B cell (primary cell): ENCODE measurements around the gene VKORC1. TPM values are rescaled to one million over a fixed set of nuclear protein-coding genes. Genes with fewer than 3 reads are reported as not detected.

Experiments
- ATAC-seq: fragments of 200-7000 bp; cut with Tn5 transposase; one replicate; pipeline ENCODE4 v1.10.0; 2021; ENCODE audit warnings: low read depth, mild to moderate bottlenecking, moderate number of reproducible peaks, moderate library complexity
- CTCF ChIA-PET: fragments of 350-600 bp; sonication (Branson Sonifier 250); formaldehyde crosslinking; loops from one replicate; lab custom pipeline; 2021; ENCODE audit warnings: antibody characterized with exemption, inconsistent platforms; lab: Charles Lee
- POLR2A ChIA-PET: fragments of 350-600 bp; sonication (Branson Sonifier 250); formaldehyde crosslinking; loops from one replicate; lab custom pipeline; 2021; ENCODE audit warnings: antibody characterized with exemption; lab: Charles Lee
- DNase-seq: peaks from one replicate; pipeline ENCODE4 v3.0.0; 2013
- H2AFZ ChIP-seq: 2 replicates; pipeline ENCODE4 v1.6.1; 2012; ENCODE audit warnings: mild to moderate bottlenecking, low read depth, low read length; ENCODE audit not compliant: insufficient read depth, poor library complexity, severe bottlenecking
- H3K27ac ChIP-seq, 2 donors: 1 replicate in 1 of 2; 2 replicates in 1 of 2; pipeline ENCODE4 v1.5.1; 2012 to 2013; ENCODE audit warnings: low read length in 2 of 2, mild to moderate bottlenecking in 2 of 2, moderate library complexity in 1 of 2
- H3K27me3 ChIP-seq, 4 experiments: fragments of 200-600 bp in 1 of 4; sonication (generic) in 1 of 4; replicated peaks in 1 of 4; 1 replicate in 2 of 4; 2 replicates in 2 of 4; pipeline versions ENCODE4 v1.6.1 to v1.7.0; 2013 to 2016; ENCODE audit warnings: low read length in 3 of 4, mild to moderate bottlenecking in 2 of 4, mixed read lengths in 1 of 4, moderate library complexity in 1 of 4; ENCODE audit not compliant: insufficient read depth in 4 of 4, control insufficient read depth in 3 of 4; ENCODE audit errors: control extremely low read depth in 1 of 4
- H3K36me3 ChIP-seq, 2 experiments: replicated peaks in 1 of 2; 1 replicate in 1 of 2; 2 replicates in 1 of 2; pipeline versions ENCODE4 v1.6.1 to v1.7.1; 2013; ENCODE audit warnings: low read length in 1 of 2; ENCODE audit not compliant: insufficient read depth in 2 of 2, control insufficient read depth in 1 of 2; ENCODE audit errors: control extremely low read depth in 1 of 2, extremely low read depth in 1 of 2
- H3K4me1 ChIP-seq, 2 donors: fragments of 200-600 bp in 1 of 2; sonication (generic) in 1 of 2; 1 replicate in 1 of 2; 2 replicates in 1 of 2; pipeline versions ENCODE4 v1.5.1 to v1.6.1; 2013 to 2017; ENCODE audit warnings: low read length in 2 of 2; ENCODE audit not compliant: control insufficient read depth in 2 of 2, insufficient read depth in 2 of 2
- H3K4me2 ChIP-seq: replicated peaks from 2 replicates; pipeline ENCODE3; 2012; ENCODE audit warnings: mild to moderate bottlenecking, low read depth, low read length; ENCODE audit not compliant: poor library complexity, severe bottlenecking
- H3K4me3 ChIP-seq, 5 experiments: fragments of 200-600 bp in 1 of 5; sonication (generic) in 1 of 5; 1 replicate in 3 of 5; 2 replicates in 2 of 5; pipeline versions ENCODE4 v1.5.1 to v1.7.0; 2011 to 2016; ENCODE audit warnings: low read length in 4 of 5, mild to moderate bottlenecking in 4 of 5, low read depth in 2 of 5, control low read depth in 1 of 5, moderate library complexity in 1 of 5; ENCODE audit not compliant: insufficient read depth in 1 of 5; ENCODE audit errors: control extremely low read depth in 1 of 5, extremely low read depth in 1 of 5
- H3K79me2 ChIP-seq: fragments of 200-600 bp; sonication (generic); one replicate; pipeline ENCODE4 v1.6.0; 2016; ENCODE audit warnings: low read length; ENCODE audit not compliant: control insufficient read depth, insufficient read depth
- H3K9ac ChIP-seq: fragments of 200-600 bp; sonication (generic); 2 replicates; pipeline ENCODE4 v1.6.1; 2017; ENCODE audit warnings: mild to moderate bottlenecking, low read length, moderate library complexity
- H3K9me3 ChIP-seq, 3 donors: one replicate each; pipeline versions ENCODE4 v1.6.1 to v1.7.1; 2013; ENCODE audit warnings: low read length in 2 of 3; ENCODE audit not compliant: control insufficient read depth in 2 of 3, insufficient read depth in 1 of 3; ENCODE audit errors: control extremely low read depth in 1 of 3
- H4K20me1 ChIP-seq: 2 replicates; pipeline ENCODE4 v1.6.0; 2012; ENCODE audit warnings: mild to moderate bottlenecking, low read length; ENCODE audit not compliant: insufficient read depth, control insufficient read depth, poor library complexity, severe bottlenecking
- H3K27ac Mint-ChIP-seq: one replicate; pipeline ENCODE4 v1.8.0; 2021; ENCODE audit warnings: mixed read lengths
- H3K27me3 Mint-ChIP-seq: one replicate; pipeline ENCODE4 v1.8.0; 2021; ENCODE audit warnings: mixed read lengths
- H3K4me1 Mint-ChIP-seq: one replicate; pipeline ENCODE4 v1.8.0; 2021; ENCODE audit warnings: mixed read lengths
- H3K4me3 Mint-ChIP-seq: one replicate; pipeline ENCODE4 v1.8.0; 2021; ENCODE audit warnings: mixed read lengths
- H3K9me3 Mint-ChIP-seq: one replicate; pipeline ENCODE4 v1.8.0; 2022; ENCODE audit warnings: mixed read lengths; ENCODE audit not compliant: insufficient read depth
- CTCF ChIP-seq: fragments of 200-600 bp; IDR thresholded peaks from one replicate; pipeline ENCODE4 v1.8.0; 2022; ENCODE audit warnings: antibody characterized with exemption, mild to moderate bottlenecking
- EZH2 ChIP-seq: IDR thresholded peaks from 2 replicates; pipeline ENCODE4 v1.6.1; 2012; ENCODE audit warnings: borderline replicate concordance, low read depth, mild to moderate bottlenecking, moderate library complexity, low read length; ENCODE audit not compliant: insufficient read depth, poor library complexity, severe bottlenecking
- WGBS: methylation state at CpG from one replicate; pipeline ENCODE4 v1.1.5; 2013; ENCODE audit warnings: missing lambda C conversion rate; ENCODE audit not compliant: insufficient coverage; 5-methylcytosine and 5-hydroxymethylcytosine counted together
- intact Hi-C: fragments of 100-400 bp; cut with micrococcal nuclease; formaldehyde crosslinking; loops from one replicate; pipeline ENCODE4 v1.10.0; 2022
- polyA plus RNA-seq: library from polyadenylated mRNA; depleted of rRNA; stranded (reverse); fragments of >200 nt; gene quantifications from 2 replicates; pipeline ENCODE4 v1.2.3, GENCODE V29; 2012
- total RNA-seq, 2 donors: library from RNA; stranded (reverse); fragments of 120-200 nt in 1 of 2; gene quantifications; 1 replicate in 1 of 2; 2 replicates in 1 of 2; pipeline versions ENCODE4 v1.2.3 to v1.2.4, GENCODE V29; 2013 to 2022

The VKORC1 gene
- total and polyA plus RNA-seq, 2 donors (not counting 1 experiment from before 2014, with no cell fraction given): 31.8 to 45.7 TPM

DNA sequence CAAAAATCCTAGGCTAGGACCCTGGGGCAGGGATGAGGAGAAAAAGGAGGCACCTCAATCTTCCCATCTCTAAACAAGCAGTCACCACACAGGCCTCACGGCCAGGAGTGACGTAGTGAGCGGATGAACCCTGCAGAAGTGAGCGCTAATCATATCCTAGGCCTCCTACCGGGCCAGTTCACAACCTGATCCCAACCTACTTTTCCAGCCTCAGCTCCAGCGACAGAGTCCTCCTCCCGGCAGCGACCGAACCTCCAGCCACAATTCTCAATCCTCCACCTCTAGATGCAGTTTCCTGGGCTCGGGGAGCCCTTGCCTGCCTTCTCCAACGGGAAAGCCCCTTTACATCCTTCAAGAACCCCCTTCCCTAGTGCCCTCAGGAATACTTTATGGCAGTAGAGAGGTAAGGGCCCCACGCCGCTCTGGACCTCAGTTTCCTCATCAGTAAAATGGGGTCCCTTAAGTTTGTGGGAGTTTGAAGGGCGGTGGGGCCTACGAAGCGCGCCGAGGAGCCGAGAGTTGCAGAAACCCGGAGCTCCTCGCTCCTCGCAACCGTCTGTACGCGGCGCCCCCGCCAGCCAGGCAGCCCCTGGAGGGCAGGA lies 22.0 kb downstream of the VKORC1 start:
- Mint-ChIP-seq H3K4me3 (peak overlapping the region; percentile 95), H3K27ac (peak overlapping the region; percentile 88), H3K9me3 (no peaks in the 10 kb centered on the region), H3K4me1 (peaks cover 33% of the 10 kb centered on the region), H3K27me3 (no peaks in the 10 kb centered on the region)
- DNase-seq (no peak), ATAC-seq (no peak)
- intact Hi-C loops: loop anchor here (1.0 to 5.0 kb wide), 2 partner anchors 75 to 1110 kb away; partner anchors contain the start of gene TMEM219
- ChIA-PET POLR2A (interaction anchor here (0.6 to 2.4 kb wide), 4 partner anchors 39 to 386 kb away, joined by 3 to 28 read pairs (median 13); partner anchors contain the start of genes ARMC5, KAT8 and STX4), CTCF (interaction anchor here (1.6 to 2.1 kb wide), 3 partner anchors 45 to 76 kb away, joined by 3 to 18 read pairs (median 8); partner anchors contain the start of gene KAT8)
- Histone ChIP-seq H3K79me2 (peaks cover 41% of the 10 kb centered on the region), H3K27me3 (no peaks in the 10 kb centered on the region), H3K9ac (peak overlapping the region; percentile 89), H2AFZ (peak overlapping the region; percentile 94), H3K9me3 (peaks cover 0 to 3% (median 0%) of the 10 kb centered on the region in 3 donors), H3K4me3 (peak overlapping the region; percentile 73 to 99 (median 91)), H3K27ac (peak overlapping the region; percentile 23 to 89), H3K4me1 (peaks cover 20 to 25% of the 10 kb centered on the region in 2 donors), H3K36me3 (peaks cover 0 to 10% of the 10 kb centered on the region in 2 experiments), H4K20me1 (peaks cover 11% of the 10 kb centered on the region), H3K4me2 (peak overlapping the region; percentile 78)
- WGBS: 6% methylated on average over 24 of the region's 27 CpGs
- TF ChIP-seq CTCF (no peak), EZH2 (no peak)

- H3K4me3 ChIP-seq: no peak overlapping the region
- Mint-ChIP-seq H3K27me3 (no peaks in the 10 kb centered on the region), H3K27ac (peak overlapping the region; percentile 20), H3K4me1 (peaks cover 33% of the 10 kb centered on the region), H3K9me3 (no peaks in the 10 kb centered on the region), H3K4me3 (peak overlapping the region; percentile 95)
- ATAC-seq: no peak
- intact Hi-C loops: loop anchor here (5.0 kb wide), 1 partner anchor 1110 kb away; the partner anchor contains the start of gene TMEM219
- H3K9me3 ChIP-seq: peaks cover 0 to 3% (median 0%) of the 10 kb centered on the region in 3 donors
- POLR2A ChIA-PET: no interaction called here
- H3K4me1 ChIP-seq: peaks cover 20 to 25% of the 10 kb centered on the region in 2 donors
- no peak for DNase-seq
- TF ChIP-seq CTCF (no peak), EZH2 (no peak)
- 73% methylated on average over 3 of the region's 4 CpGs for WGBS
- H4K20me1 ChIP-seq: peaks cover 3% of the 10 kb centered on the region
- peaks cover 0 to 2% of the 10 kb centered on the region in 2 experiments for H3K36me3 ChIP-seq
- CTCF ChIA-PET: no interaction called here
- peak overlapping the region; percentile 78 for H3K4me2 ChIP-seq
- H3K79me2 ChIP-seq: peaks cover 33% of the 10 kb centered on the region
- H2AFZ ChIP-seq: peak overlapping the region; percentile 94
- H3K27me3 ChIP-seq: no peaks in the 10 kb centered on the region
- no peak overlapping the region for H3K27ac ChIP-seq
- H3K9ac ChIP-seq: peak overlapping the region; percentile 89
Observed at GRCh38 chr16:31071861-31072260, 22.7 kb downstream of the VKORC1 start.
